ENCODE data around the gene ACSF3. TPM values are rescaled to one million over a fixed set of nuclear protein-coding genes. Genes with fewer than 3 reads are reported as not detected.
"Not testable (repeated sequence)": the region's sequence is repeated elsewhere in the genome, so short reads cannot be mapped to it uniquely, and the experiment has no call there.

Gene ACSF3
- total RNA-seq, 1 experiment from 2014 or later = 74.5 TPM

GRCh38 chr16:89184933-89185794 lies 91.5 kb downstream of the ACSF3 start:
- ATAC-seq (no peak), DNase-seq (ENCODE audit: low read depth, low spot score) (no peak)
- Histone ChIP-seq H3K9me3 (ENCODE audit: control insufficient read depth in 1 of 2, insufficient read depth in 1 of 2, low read depth in 1 of 2, low read length in 2 of 2) (no peaks in the 10 kb centered on the region), H3K27ac (ENCODE audit: low read depth, low read length) (no peak overlapping the region; the same call in 1 of the 2 replicates), H3K9me2 (ENCODE audit: insufficient read depth) (no peaks in the 10 kb centered on the region), H3K36me3 (ENCODE audit: control insufficient read depth in 1 of 2, insufficient read depth in 2 of 2, low read length in 2 of 2) (no peaks in the 10 kb centered on the region), H3K9ac (ENCODE audit: low read length) (no peak overlapping the region), H3K79me2 (ENCODE audit: insufficient read depth, low read length) (no peaks in the 10 kb centered on the region), H3K4me3 (replicated peaks in 1 of 2; ENCODE audit: low read depth in 1 of 2, low read length in 2 of 2) (no peak overlapping the region), H3K27me3 (ENCODE audit: insufficient read depth, low read length) (no peaks in the 10 kb centered on the region), H3K4me2 (ENCODE audit: low read length) (no peak overlapping the region), H2AFZ (ENCODE audit: low read depth, low read length, poor library complexity, severe bottlenecking) (no peak overlapping the region), H3K4me1 (ENCODE audit: control insufficient read depth in 1 of 2, insufficient read depth in 2 of 2, low read length in 2 of 2) (peaks cover 5 to 22% of the 10 kb centered on the region in 2 experiments; a peak in 3 of 4 replicates), H4K20me1 (ENCODE audit: insufficient read depth) (no peaks in the 10 kb centered on the region)
- no peak for TF ChIP-seq MAX (IDR thresholded peaks at IDR 0.05)
- TF ChIP-seq ZFX (IDR thresholded peaks at IDR 0.05) = no peak
- TF ChIP-seq ELF1 (IDR thresholded peaks at IDR 0.05; ENCODE audit: borderline replicate concordance, low read depth) = no peak
- CTCF ChIA-PET = no interaction called here
- RAD21 ChIA-PET (ENCODE audit: low non-redundant PET in 1 of 2, low total read pairs in 2 of 2, uncharacterized antibody in 2 of 2, unreplicated experiment in 2 of 2) = no interaction called here
- no TSS peak for BruUV-seq (replicated peaks)
- POLR2A ChIA-PET = no interaction called here
- intact Hi-C loops (cut with micrococcal nuclease) = no loop called here

GRCh38 chr16:89185887-89186592 lies 92.4 kb downstream of the ACSF3 start:
- DNase-seq (ENCODE audit: low read depth, low spot score); H3K27me3 ChIP-seq (ENCODE audit: insufficient read depth, low read length); H3K4me2 ChIP-seq (ENCODE audit: low read length); BruUV-seq (replicated peaks); H3K9me3 ChIP-seq (ENCODE audit: control insufficient read depth in 1 of 2, insufficient read depth in 1 of 2, low read depth in 1 of 2, low read length in 2 of 2); ATAC-seq; RAD21 ChIA-PET (ENCODE audit: low non-redundant PET in 1 of 2, low total read pairs in 2 of 2, uncharacterized antibody in 2 of 2, unreplicated experiment in 2 of 2); H4K20me1 ChIP-seq (ENCODE audit: insufficient read depth); POLR2A ChIA-PET; intact Hi-C loops (cut with micrococcal nuclease); H3K27ac ChIP-seq (ENCODE audit: low read depth, low read length); H3K36me3 ChIP-seq (ENCODE audit: control insufficient read depth in 1 of 2, insufficient read depth in 2 of 2, low read length in 2 of 2); H3K9me2 ChIP-seq (ENCODE audit: insufficient read depth); H3K79me2 ChIP-seq (ENCODE audit: insufficient read depth, low read length); H3K9ac ChIP-seq (ENCODE audit: low read length); H2AFZ ChIP-seq (ENCODE audit: low read depth, low read length, poor library complexity, severe bottlenecking); H3K4me3 ChIP-seq (replicated peaks in 1 of 2; ENCODE audit: low read depth in 1 of 2, low read length in 2 of 2); CTCF ChIA-PET: not testable (repeated sequence)
- H3K4me1 ChIP-seq (ENCODE audit: control insufficient read depth in 1 of 2, insufficient read depth in 2 of 2, low read length in 2 of 2) = peaks cover 5 to 22% of the 10 kb centered on the region in 2 experiments; a peak in 3 of 4 replicates

GRCh38 chr16:89186593-89187031 lies 93.0 kb downstream of the ACSF3 start:
- H2AFZ ChIP-seq (ENCODE audit: low read depth, low read length, poor library complexity, severe bottlenecking); DNase-seq (ENCODE audit: low read depth, low spot score); H3K27me3 ChIP-seq (ENCODE audit: insufficient read depth, low read length); H3K4me3 ChIP-seq (replicated peaks in 1 of 2; ENCODE audit: low read depth in 1 of 2, low read length in 2 of 2); CTCF ChIA-PET; H3K79me2 ChIP-seq (ENCODE audit: insufficient read depth, low read length); ATAC-seq; RAD21 ChIA-PET (ENCODE audit: low non-redundant PET in 1 of 2, low total read pairs in 2 of 2, uncharacterized antibody in 2 of 2, unreplicated experiment in 2 of 2); H3K36me3 ChIP-seq (ENCODE audit: control insufficient read depth in 1 of 2, insufficient read depth in 2 of 2, low read length in 2 of 2); POLR2A ChIA-PET; H3K9ac ChIP-seq (ENCODE audit: low read length); H4K20me1 ChIP-seq (ENCODE audit: insufficient read depth); intact Hi-C loops (cut with micrococcal nuclease); BruUV-seq (replicated peaks); H3K27ac ChIP-seq (ENCODE audit: low read depth, low read length); H3K9me2 ChIP-seq (ENCODE audit: insufficient read depth); H3K9me3 ChIP-seq (ENCODE audit: control insufficient read depth in 1 of 2, insufficient read depth in 1 of 2, low read depth in 1 of 2, low read length in 2 of 2): not testable (repeated sequence)
- peak overlapping the region; percentile 12; the same call in 1 of the 2 replicates for H3K4me2 ChIP-seq (ENCODE audit: low read length)
- H3K4me1 ChIP-seq (ENCODE audit: control insufficient read depth in 1 of 2, insufficient read depth in 2 of 2, low read length in 2 of 2) = peaks cover 2 to 18% of the 10 kb centered on the region in 2 experiments; a peak in 3 of 4 replicates
